Measurements from ENCODE around the gene DISC1. TPM values are rescaled to one million over a fixed set of nuclear protein-coding genes. Genes with fewer than 3 reads are reported as not detected.
"Not testable (repeated sequence)": the region's sequence is repeated elsewhere in the genome, so short reads cannot be mapped to it uniquely, and the experiment has no call there.

DISC1 gene
- total and polyA plus RNA-seq, 2 experiments from 2014 or later, result 2.1 to 6.5 TPM

- Histone ChIP-seq H3K79me2 (replicated peaks; ENCODE audit: insufficient read depth) (no peaks in the 10 kb centered on the region), H3K27me3 (ENCODE audit: insufficient read depth) (no peaks in the 10 kb centered on the region), H4K20me1 (replicated peaks; ENCODE audit: insufficient read depth) (no peaks in the 10 kb centered on the region), H2AFZ (no peak overlapping the region), H3K4me2 (no peak overlapping the region), H3K4me1 (ENCODE audit: insufficient read depth) (no peaks in the 10 kb centered on the region), H3F3A (replicated peaks; ENCODE audit: low read depth) (no peaks in the 10 kb centered on the region), H3K9me2 (ENCODE audit: insufficient read depth) (0 out of 2 replicates have a peak, but pooled peaks cover 12% of the 10 kb centered on the region), H3K27ac (ENCODE audit: low read depth) (no peak overlapping the region), H3K4me3 (no peak overlapping the region), H3K36me3 (ENCODE audit: insufficient read depth) (no peaks in the 10 kb centered on the region)
- Mint-ChIP-seq H3K36me3 (ENCODE audit: low read depth) (no peaks in the 10 kb centered on the region), H3K4me3 (no peak overlapping the region), H3K9me3 (no peaks in the 10 kb centered on the region), H3K27ac (no peak overlapping the region), H3K27me3 (ENCODE audit: insufficient read depth, low read depth, poor library complexity) (peaks cover 4% of the 10 kb centered on the region), H3K4me1 (no peaks in the 10 kb centered on the region; the same call in 2 of the 3 replicates)
- DNase-seq (ENCODE audit: low spot score), result no peak
- no peak for ATAC-seq
- TF ChIP-seq NANOG (IDR thresholded peaks at IDR 0.05; ENCODE audit: borderline replicate concordance) (no peak), REST (IDR thresholded peaks at IDR 0.05; ENCODE audit: unreplicated experiment) (no peak), EZH2 (IDR thresholded peaks at IDR 0.05; ENCODE audit: low read depth, unreplicated experiment) (no peak)
Measured at GRCh38 chr1:231959225-231959884, 332.8 kb downstream of the DISC1 start.

- H3K4me3 ChIP-seq; H3K9me3 Mint-ChIP-seq; H4K20me1 ChIP-seq (replicated peaks; ENCODE audit: insufficient read depth); H3K27ac Mint-ChIP-seq; H3K4me1 ChIP-seq (ENCODE audit: insufficient read depth); H3K79me2 ChIP-seq (replicated peaks; ENCODE audit: insufficient read depth); H3K4me3 Mint-ChIP-seq; H3K4me2 ChIP-seq; H3K4me1 Mint-ChIP-seq; H3K36me3 Mint-ChIP-seq (ENCODE audit: low read depth); H3K36me3 ChIP-seq (ENCODE audit: insufficient read depth); H3F3A ChIP-seq (replicated peaks; ENCODE audit: low read depth); H3K27me3 Mint-ChIP-seq (ENCODE audit: insufficient read depth, low read depth, poor library complexity); DNase-seq (ENCODE audit: low spot score); H3K27ac ChIP-seq (ENCODE audit: low read depth); H2AFZ ChIP-seq; ATAC-seq; H3K27me3 ChIP-seq (ENCODE audit: insufficient read depth): not testable (repeated sequence)
- peaks cover 22% of the 10 kb centered on the region for H3K9me2 ChIP-seq (ENCODE audit: insufficient read depth)
Measured at GRCh38 chr1:231961801-231962200, 335.2 kb downstream of the DISC1 start.

GRCh38 chr1:231962636-231963035 lies 336.0 kb downstream of the DISC1 start:
- H3K27ac Mint-ChIP-seq, result no peak overlapping the region
- Histone ChIP-seq H3K4me2 (no peak overlapping the region), H2AFZ (no peak overlapping the region), H3K4me1 (ENCODE audit: insufficient read depth) (no peaks in the 10 kb centered on the region), H3F3A (replicated peaks; ENCODE audit: low read depth) (no peaks in the 10 kb centered on the region), H3K9me2 (ENCODE audit: insufficient read depth) (peaks cover 16% of the 10 kb centered on the region), H4K20me1 (replicated peaks; ENCODE audit: insufficient read depth) (no peaks in the 10 kb centered on the region), H3K36me3 (ENCODE audit: insufficient read depth) (no peaks in the 10 kb centered on the region), H3K79me2 (replicated peaks; ENCODE audit: insufficient read depth) (no peaks in the 10 kb centered on the region), H3K27me3 (ENCODE audit: insufficient read depth) (no peaks in the 10 kb centered on the region), H3K27ac (ENCODE audit: low read depth) (no peak overlapping the region), H3K4me3 (no peak overlapping the region)
- no peaks in the 10 kb centered on the region for H3K9me3 Mint-ChIP-seq
- H3K4me3 Mint-ChIP-seq, result no peak overlapping the region
- H3K36me3 Mint-ChIP-seq (ENCODE audit: low read depth), result no peaks in the 10 kb centered on the region
- ATAC-seq, result no peak; the same call in 2 of the 3 replicates
- H3K4me1 Mint-ChIP-seq, result peaks cover 5% of the 10 kb centered on the region
- H3K27me3 Mint-ChIP-seq (ENCODE audit: insufficient read depth, low read depth, poor library complexity), result peaks cover 6% of the 10 kb centered on the region
- no peak for DNase-seq (ENCODE audit: low spot score)
- TF ChIP-seq EZH2 (IDR thresholded peaks at IDR 0.05; ENCODE audit: low read depth, unreplicated experiment) (no peak), POLR2AphosphoS5 (IDR thresholded peaks at IDR 0.05; ENCODE audit: low read depth) (no peak), ZNF331 (CRISPR knock-in tag; IDR thresholded peaks at IDR 0.05; ENCODE audit: low read depth) (no peak), CREB1 (CRISPR knock-in tag; IDR thresholded peaks at IDR 0.05; ENCODE audit: low read depth) (no peak), STAT1 (IDR thresholded peaks at IDR 0.05; ENCODE audit: unreplicated experiment) (no peak), REST (IDR thresholded peaks at IDR 0.05; ENCODE audit: unreplicated experiment) (no peak)
